ENCODE measurements around the gene CACNA1E. TPM values are rescaled to one million over a fixed set of nuclear protein-coding genes. Genes with fewer than 3 reads are reported as not detected.

CACNA1E gene
- total RNA-seq, 1 donor from 2014 or later: 0.06 TPM

DNA sequence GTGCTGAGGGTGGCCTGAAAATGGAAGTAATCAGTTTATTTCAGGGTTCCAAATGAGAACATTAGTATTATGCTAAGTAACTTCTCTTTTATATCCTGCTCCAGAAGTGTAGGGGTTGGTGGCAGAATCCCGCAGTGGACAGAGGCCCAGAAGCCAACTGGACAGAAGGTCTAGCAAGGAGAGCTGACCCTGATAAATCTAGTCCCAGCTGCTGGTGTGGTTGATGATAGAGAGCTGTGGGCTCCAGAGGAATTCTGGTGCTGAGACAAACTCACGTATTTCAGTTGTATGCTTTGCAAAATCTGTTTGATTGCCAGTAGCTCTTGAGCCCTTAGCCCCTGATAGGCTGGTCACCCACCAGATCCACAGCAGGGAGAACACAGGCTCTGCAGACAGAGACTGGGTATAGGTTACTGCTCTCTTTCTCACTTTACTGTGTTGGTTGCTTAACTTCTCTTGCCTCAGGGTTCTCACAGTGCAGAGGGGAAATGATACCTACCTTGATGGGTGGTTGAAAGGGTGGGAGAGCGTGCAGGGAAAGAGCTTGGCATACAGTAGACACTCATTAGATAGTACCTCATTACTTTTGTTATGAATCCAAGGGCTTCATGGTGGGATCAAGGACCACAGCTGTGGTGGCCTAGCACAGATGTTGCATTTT, 29.6 kb upstream of the CACNA1E start:
- DNase-seq (no peak), ATAC-seq (no peak)
- no peaks in the 10 kb centered on the region for H3K27me3 ChIP-seq
- no peaks in the 10 kb centered on the region for H3K4me1 ChIP-seq
- no peaks in the 10 kb centered on the region for H3K9me3 ChIP-seq
- H3K36me3 ChIP-seq: no peaks in the 10 kb centered on the region
- TF ChIP-seq, protein P1, sequence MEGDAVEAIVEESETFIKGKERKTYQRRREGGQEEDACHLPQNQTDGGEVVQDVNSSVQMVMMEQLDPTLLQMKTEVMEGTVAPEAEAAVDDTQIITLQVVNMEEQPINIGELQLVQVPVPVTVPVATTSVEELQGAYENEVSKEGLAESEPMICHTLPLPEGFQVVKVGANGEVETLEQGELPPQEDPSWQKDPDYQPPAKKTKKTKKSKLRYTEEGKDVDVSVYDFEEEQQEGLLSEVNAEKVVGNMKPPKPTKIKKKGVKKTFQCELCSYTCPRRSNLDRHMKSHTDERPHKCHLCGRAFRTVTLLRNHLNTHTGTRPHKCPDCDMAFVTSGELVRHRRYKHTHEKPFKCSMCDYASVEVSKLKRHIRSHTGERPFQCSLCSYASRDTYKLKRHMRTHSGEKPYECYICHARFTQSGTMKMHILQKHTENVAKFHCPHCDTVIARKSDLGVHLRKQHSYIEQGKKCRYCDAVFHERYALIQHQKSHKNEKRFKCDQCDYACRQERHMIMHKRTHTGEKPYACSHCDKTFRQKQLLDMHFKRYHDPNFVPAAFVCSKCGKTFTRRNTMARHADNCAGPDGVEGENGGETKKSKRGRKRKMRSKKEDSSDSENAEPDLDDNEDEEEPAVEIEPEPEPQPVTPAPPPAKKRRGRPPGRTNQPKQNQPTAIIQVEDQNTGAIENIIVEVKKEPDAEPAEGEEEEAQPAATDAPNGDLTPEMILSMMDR (IDR thresholded peaks at IDR 0.05): no peak
- H3K4me3 ChIP-seq: no peak overlapping the region
- intact Hi-C loops (cut with DNase I): no loop called here
- no peak overlapping the region for H3K27ac ChIP-seq

DNA sequence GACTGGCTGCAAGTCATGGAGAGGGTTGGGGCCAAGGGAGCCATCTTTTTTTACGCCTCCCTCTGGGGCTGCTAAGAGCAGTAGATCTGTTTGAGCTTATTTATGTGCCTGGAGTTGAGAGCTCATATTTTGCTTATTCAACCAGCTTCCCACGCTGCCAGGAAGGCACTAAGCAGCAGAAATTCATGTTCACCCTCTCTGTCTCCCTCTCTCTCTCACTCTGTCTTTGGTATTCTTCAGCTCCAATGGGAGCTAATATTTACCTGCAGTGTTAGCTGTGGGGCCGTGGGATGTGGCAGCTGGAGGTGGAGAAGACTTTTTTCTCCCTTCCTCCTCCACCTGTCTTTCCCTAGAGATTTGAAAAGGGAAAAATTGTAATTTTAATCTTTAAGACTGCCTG, 26.8 kb upstream of the CACNA1E start:
- Histone ChIP-seq H3K27me3 (no peaks in the 10 kb centered on the region), H3K4me3 (no peak overlapping the region), H3K4me1 (no peaks in the 10 kb centered on the region), H3K36me3 (no peaks in the 10 kb centered on the region), H3K27ac (no peak overlapping the region), H3K9me3 (no peaks in the 10 kb centered on the region)
- TF ChIP-seq, protein P1 (IDR thresholded peaks at IDR 0.05): no peak
- intact Hi-C loops (cut with DNase I): no loop called here
- DNase-seq (no peak), ATAC-seq (no peak)

DNA sequence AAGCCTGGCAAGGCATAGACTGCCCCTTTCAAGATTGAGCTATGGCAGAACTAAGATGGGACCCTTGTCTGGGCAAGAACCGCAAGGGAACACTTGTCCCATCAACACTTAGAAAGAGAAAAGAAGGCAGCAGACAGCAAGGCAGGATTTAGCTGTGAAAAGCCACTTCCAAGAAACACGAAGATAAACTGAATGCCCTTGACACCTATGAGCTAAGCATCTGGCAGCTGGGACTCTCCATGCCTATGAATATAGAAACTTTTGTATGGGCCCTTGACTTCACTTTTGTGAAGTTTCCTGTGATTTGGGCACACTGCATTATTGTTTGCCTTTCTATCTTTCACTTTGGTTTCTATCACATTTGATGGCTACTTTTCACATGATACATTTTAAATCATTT, 24.9 kb upstream of the CACNA1E start:
- H3K4me1 ChIP-seq: no peaks in the 10 kb centered on the region
- H3K27ac ChIP-seq: no peak overlapping the region
- H3K4me3 ChIP-seq: no peak overlapping the region
- intact Hi-C loops (cut with DNase I): no loop called here
- H3K27me3 ChIP-seq: no peaks in the 10 kb centered on the region
- TF ChIP-seq, protein P1 (IDR thresholded peaks at IDR 0.05): no peak
- no peaks in the 10 kb centered on the region for H3K36me3 ChIP-seq
- ATAC-seq (no peak), DNase-seq (no peak)
- H3K9me3 ChIP-seq: no peaks in the 10 kb centered on the region

DNA sequence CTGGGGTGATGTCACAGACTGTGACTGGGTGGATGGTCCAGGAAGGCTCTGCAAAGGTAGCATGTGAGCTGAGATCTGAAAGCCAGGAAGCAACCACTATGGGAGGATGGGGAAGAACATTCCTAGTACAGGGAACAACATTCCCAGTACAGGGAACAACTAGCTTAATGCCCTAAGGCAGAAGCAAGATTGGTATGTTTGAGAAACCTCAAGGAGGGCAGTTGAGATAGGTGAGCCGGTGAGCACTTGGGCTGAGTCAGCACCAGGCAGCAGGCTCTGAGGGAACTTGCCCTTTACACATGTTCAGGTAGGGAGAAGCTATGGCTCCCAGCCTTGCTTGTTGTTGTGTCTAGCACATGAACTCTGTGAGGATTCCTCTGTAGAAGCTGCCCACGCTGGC, 24.2 kb upstream of the CACNA1E start:
- no peaks in the 10 kb centered on the region for H3K36me3 ChIP-seq
- no peak for DNase-seq
- TF ChIP-seq, protein P1 (IDR thresholded peaks at IDR 0.05): no peak
- H3K4me1 ChIP-seq: no peaks in the 10 kb centered on the region
- no peaks in the 10 kb centered on the region for H3K27me3 ChIP-seq
- H3K9me3 ChIP-seq: no peaks in the 10 kb centered on the region
- intact Hi-C loops (cut with DNase I): no loop called here
- ATAC-seq: no peak
- no peak overlapping the region for H3K27ac ChIP-seq
- no peak overlapping the region for H3K4me3 ChIP-seq

DNA sequence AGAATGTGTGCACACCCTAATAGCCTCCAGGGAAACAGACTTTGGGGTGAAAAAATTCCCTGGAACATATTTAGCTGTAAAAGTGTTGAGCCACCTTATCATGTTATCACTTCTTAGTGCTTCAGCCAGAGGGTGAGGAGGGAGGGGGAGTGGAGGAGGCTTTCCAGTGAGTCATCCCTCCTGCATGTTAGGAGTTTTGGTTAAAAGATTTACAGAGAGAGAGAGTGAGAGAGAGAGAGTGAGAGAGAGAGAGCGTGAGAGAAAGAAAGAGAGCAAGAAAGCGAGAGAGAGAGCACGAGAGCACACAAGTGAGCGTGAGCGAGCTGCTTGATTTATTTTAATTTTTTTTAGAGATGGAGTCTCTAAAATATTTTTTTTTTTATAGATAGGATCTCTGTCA, 13.5 kb upstream of the CACNA1E start:
- no peaks in the 10 kb centered on the region for H3K9me3 ChIP-seq
- H3K27me3 ChIP-seq: no peaks in the 10 kb centered on the region
- intact Hi-C loops (cut with DNase I): no loop called here
- peak; percentile 81 for ATAC-seq
- H3K4me1 ChIP-seq: no peaks in the 10 kb centered on the region
- DNase-seq: no peak
- H3K36me3 ChIP-seq: no peaks in the 10 kb centered on the region
- H3K27ac ChIP-seq: no peak overlapping the region
- H3K4me3 ChIP-seq: no peak overlapping the region
- TF ChIP-seq, protein P1 (IDR thresholded peaks at IDR 0.05): no peak

DNA sequence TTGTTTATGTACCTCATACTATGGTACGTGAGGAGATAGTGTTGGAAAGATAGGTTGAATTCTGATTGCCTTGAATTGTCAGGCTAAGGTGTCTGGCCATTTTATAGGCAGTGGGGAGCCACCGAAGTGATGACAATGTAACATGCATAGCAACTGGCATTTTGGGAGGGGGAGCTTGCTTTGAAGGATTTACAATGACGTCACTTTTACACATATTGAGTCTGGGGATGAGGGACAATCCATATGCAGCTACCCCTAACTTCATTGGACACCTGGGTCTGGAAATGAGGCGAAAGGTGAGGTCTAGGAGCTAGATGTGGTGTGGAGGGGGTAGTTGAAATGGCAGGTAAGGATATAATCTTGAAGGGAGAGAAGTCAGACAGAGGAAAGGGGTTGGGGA, 7.7 kb upstream of the CACNA1E start:
- intact Hi-C loops (cut with DNase I): no loop called here

More for the DNA sequence above, 7.7 kb upstream of the CACNA1E start:
- Histone ChIP-seq H3K27ac (no peak overlapping the region), H3K9me3 (no peaks in the 10 kb centered on the region), H3K4me1 (no peaks in the 10 kb centered on the region), H3K27me3 (peaks cover 13% of the 10 kb centered on the region), H3K4me3 (no peak overlapping the region), H3K36me3 (no peaks in the 10 kb centered on the region)
- no peak for DNase-seq
- TF ChIP-seq, protein P1 (IDR thresholded peaks at IDR 0.05): no peak
- ATAC-seq: no peak
